CD14-positive monocyte (primary cell): ENCODE data around the gene CDK2. TPM values are rescaled to one million over a fixed set of nuclear protein-coding genes. Genes with fewer than 3 reads are reported as not detected.
A peak's percentile ranks its signal among the peaks of the same experiment; 100 is the strongest.

Experiments used
- DNase-seq, 3 donors: peaks; one replicate each; pipeline ENCODE4 v3.0.0-alpha.2; 2011 to 2022
- H2AFZ ChIP-seq: 2 replicates; pipeline ENCODE4 v1.6.0; 2012; ENCODE audit warnings: mild to moderate bottlenecking, low read depth, low read length, inconsistent platforms; ENCODE audit not compliant: insufficient read depth, poor library complexity, severe bottlenecking
- H3K27ac ChIP-seq, 2 donors: 1 replicate in 1 of 2; 2 replicates in 1 of 2; pipeline ENCODE4 v1.5.1; 2012 to 2013; ENCODE audit warnings: low read length in 2 of 2, control low read depth in 1 of 2, inconsistent platforms in 1 of 2, low read depth in 1 of 2, mild to moderate bottlenecking in 1 of 2
- H3K27me3 ChIP-seq, 2 donors: one replicate each; pipeline versions ENCODE4 v1.6.0 to v1.6.1; 2011 to 2013; ENCODE audit warnings: low read length in 2 of 2; ENCODE audit not compliant: control insufficient read depth in 2 of 2, insufficient read depth in 2 of 2
- H3K36me3 ChIP-seq, 2 donors: replicated peaks in 1 of 2; 1 replicate in 1 of 2; 2 replicates in 1 of 2; pipeline versions ENCODE4 v1.5.1 to v1.6.1; 2012 to 2013; ENCODE audit warnings: low read length in 2 of 2, control low read depth in 1 of 2, inconsistent platforms in 1 of 2, mild to moderate bottlenecking in 1 of 2; ENCODE audit not compliant: insufficient read depth in 2 of 2, control insufficient read depth in 1 of 2
- H3K4me1 ChIP-seq, 2 donors: 1 replicate in 1 of 2; 2 replicates in 1 of 2; pipeline versions ENCODE4 v1.5.1 to v1.6.1; 2012 to 2013; ENCODE audit warnings: low read length in 2 of 2, control low read depth in 1 of 2, inconsistent platforms in 1 of 2, mild to moderate bottlenecking in 1 of 2, moderate library complexity in 1 of 2; ENCODE audit not compliant: insufficient read depth in 2 of 2, control insufficient read depth in 1 of 2
- H3K4me2 ChIP-seq: replicated peaks from 2 replicates; pipeline ENCODE3; 2012; ENCODE audit warnings: low read length, moderate library complexity, mild to moderate bottlenecking; ENCODE audit not compliant: poor library complexity, severe bottlenecking; ENCODE audit errors: extremely low read depth
- H3K4me3 ChIP-seq, 3 experiments: fragments of 200-600 bp in 1 of 3; sonication (generic) in 1 of 3; replicated peaks in 1 of 3; 1 replicate in 2 of 3; 2 replicates in 1 of 3; pipeline ENCODE4 v1.5.1; 2011 to 2013; ENCODE audit warnings: low read length in 3 of 3, mild to moderate bottlenecking in 3 of 3, control low read depth in 2 of 3, low read depth in 2 of 3, inconsistent platforms in 1 of 3, moderate library complexity in 1 of 3
- H3K79me2 ChIP-seq: 2 replicates; pipeline ENCODE4 v1.6.0; 2012; ENCODE audit warnings: mild to moderate bottlenecking, control low read depth, inconsistent platforms, low read length, moderate library complexity; ENCODE audit not compliant: insufficient read depth
- H3K9ac ChIP-seq: 2 replicates; pipeline ENCODE4 v1.6.0; 2017; ENCODE audit warnings: low read length, mild to moderate bottlenecking; ENCODE audit not compliant: insufficient read depth, poor library complexity, severe bottlenecking
- H3K9me3 ChIP-seq, 2 donors: replicated peaks in 1 of 2; 1 replicate in 1 of 2; 2 replicates in 1 of 2; pipeline versions ENCODE4 v1.5.1 to v1.6.1; 2012 to 2013; ENCODE audit warnings: low read length in 2 of 2, control low read depth in 1 of 2; ENCODE audit not compliant: control insufficient read depth in 1 of 2, insufficient read depth in 1 of 2
- H4K20me1 ChIP-seq: 2 replicates; pipeline ENCODE4 v1.6.0; 2012; ENCODE audit warnings: mild to moderate bottlenecking, low read length, control low read depth, moderate library complexity; ENCODE audit not compliant: insufficient read depth
- H3K27ac Mint-ChIP-seq, 7 donors: one replicate each; pipeline ENCODE4 v1.8.0; 2020; ENCODE audit warnings: mild to moderate bottlenecking in 7 of 7, mixed read lengths in 7 of 7, moderate library complexity in 6 of 7, inconsistent platforms in 2 of 7
- H3K27me3 Mint-ChIP-seq, 3 donors: one replicate each; pipeline ENCODE4 v1.8.0; 2021 to 2022; ENCODE audit warnings: low read depth in 3 of 3, mild to moderate bottlenecking in 3 of 3, mixed read lengths in 3 of 3, moderate library complexity in 3 of 3, inconsistent platforms in 1 of 3
- H3K36me3 Mint-ChIP-seq, 2 donors: one replicate each; pipeline ENCODE4 v1.8.0; 2020; ENCODE audit warnings: mixed read lengths in 2 of 2, inconsistent platforms in 1 of 2, mild to moderate bottlenecking in 1 of 2
- H3K4me1 Mint-ChIP-seq: one replicate; pipeline ENCODE4 v1.8.0; 2020; ENCODE audit warnings: mild to moderate bottlenecking, mixed read lengths
- H3K4me3 Mint-ChIP-seq, 2 donors: one replicate each; pipeline ENCODE4 v1.8.0; 2020; ENCODE audit warnings: mild to moderate bottlenecking in 2 of 2, mixed read lengths in 2 of 2, moderate library complexity in 1 of 2
- H3K9me3 Mint-ChIP-seq, 7 donors: one replicate each; pipeline ENCODE4 v1.8.0; 2020 to 2022; ENCODE audit warnings: mixed read lengths in 7 of 7, mild to moderate bottlenecking in 6 of 7, moderate library complexity in 6 of 7, inconsistent platforms in 2 of 7
- WGBS: methylation state at CpG from one replicate; pipeline ENCODE4 v1.1.5; 2013; ENCODE audit warnings: missing lambda C conversion rate; ENCODE audit not compliant: insufficient coverage; 5-methylcytosine and 5-hydroxymethylcytosine counted together
- intact Hi-C, 2 donors: fragments of 100-400 bp; cut with micrococcal nuclease; formaldehyde crosslinking; loops; one replicate each; pipeline versions ENCODE4 v1.15.0 to v1.15.1; 2023
- polyA plus RNA-seq, 3 donors: library from polyadenylated mRNA; depleted of rRNA in 1 of 3; unstranded in 2 of 3; stranded (reverse) in 1 of 3; fragments of 300-500 nt in 2 of 3; fragments of >200 nt in 1 of 3; fragmentation: Illumina TruSeq in 2 of 3; gene quantifications; 1 replicate in 2 of 3; 2 replicates in 1 of 3; pipeline ENCODE4 v1.2.3, GENCODE V29; 2012 to 2021
- TF ChIP-seq, protein P1 (sequence below): fragments of 200-600 bp; IDR thresholded peaks from one replicate; pipeline ENCODE4 v1.8.0; 2022; ENCODE audit warnings: antibody characterized with exemption, mild to moderate bottlenecking

The CDK2 gene
- polyA plus RNA-seq, 3 donors: 4.1 to 11.8 (median 4.7) TPM

DNA sequence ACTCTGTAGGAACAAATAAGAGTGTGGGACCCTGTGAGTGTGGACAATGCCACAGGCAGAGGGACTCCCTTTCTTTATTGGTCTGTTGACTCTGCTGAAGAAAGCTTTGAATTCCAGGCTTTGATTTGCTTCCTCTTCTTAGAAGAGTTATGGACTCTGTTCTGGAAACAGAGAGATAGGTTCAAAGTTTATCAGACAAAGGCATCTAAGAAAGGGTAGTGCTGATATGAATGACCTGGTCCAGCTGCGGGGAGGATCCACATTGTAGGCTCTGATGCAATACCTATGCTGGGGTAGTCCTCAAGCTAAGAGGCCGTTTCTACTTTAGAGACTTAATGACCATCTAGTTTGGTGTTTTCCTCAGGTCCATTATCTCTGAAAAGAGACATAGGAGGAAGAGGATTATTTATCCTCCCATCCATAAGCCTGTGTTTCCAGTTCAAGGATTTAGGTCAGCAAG is 43.5 kb downstream of the CDK2 start:
- no peaks in the 10 kb centered on the region for H3K9me3 Mint-ChIP-seq
- Histone ChIP-seq H3K27me3 (no peaks in the 10 kb centered on the region), H2AFZ (no peak overlapping the region), H3K36me3 (no peaks in the 10 kb centered on the region), H3K4me1 (peaks cover 5 to 12% of the 10 kb centered on the region in 2 donors), H3K27ac (no peak overlapping the region), H3K79me2 (no peaks in the 10 kb centered on the region), H3K4me2 (no peak overlapping the region), H3K9ac (no peak overlapping the region), H3K9me3 (no peaks in the 10 kb centered on the region), H4K20me1 (no peaks in the 10 kb centered on the region), H3K4me3 (no peak overlapping the region)
- no peak overlapping the region for H3K4me3 Mint-ChIP-seq
- peaks cover 19% of the 10 kb centered on the region for H3K4me1 Mint-ChIP-seq
- WGBS: 100% methylated on average over 1 of the region's 2 CpGs
- TF ChIP-seq, protein P1, sequence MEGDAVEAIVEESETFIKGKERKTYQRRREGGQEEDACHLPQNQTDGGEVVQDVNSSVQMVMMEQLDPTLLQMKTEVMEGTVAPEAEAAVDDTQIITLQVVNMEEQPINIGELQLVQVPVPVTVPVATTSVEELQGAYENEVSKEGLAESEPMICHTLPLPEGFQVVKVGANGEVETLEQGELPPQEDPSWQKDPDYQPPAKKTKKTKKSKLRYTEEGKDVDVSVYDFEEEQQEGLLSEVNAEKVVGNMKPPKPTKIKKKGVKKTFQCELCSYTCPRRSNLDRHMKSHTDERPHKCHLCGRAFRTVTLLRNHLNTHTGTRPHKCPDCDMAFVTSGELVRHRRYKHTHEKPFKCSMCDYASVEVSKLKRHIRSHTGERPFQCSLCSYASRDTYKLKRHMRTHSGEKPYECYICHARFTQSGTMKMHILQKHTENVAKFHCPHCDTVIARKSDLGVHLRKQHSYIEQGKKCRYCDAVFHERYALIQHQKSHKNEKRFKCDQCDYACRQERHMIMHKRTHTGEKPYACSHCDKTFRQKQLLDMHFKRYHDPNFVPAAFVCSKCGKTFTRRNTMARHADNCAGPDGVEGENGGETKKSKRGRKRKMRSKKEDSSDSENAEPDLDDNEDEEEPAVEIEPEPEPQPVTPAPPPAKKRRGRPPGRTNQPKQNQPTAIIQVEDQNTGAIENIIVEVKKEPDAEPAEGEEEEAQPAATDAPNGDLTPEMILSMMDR: no peak
- H3K36me3 Mint-ChIP-seq: peaks cover 5 to 11% of the 10 kb centered on the region in 2 donors
- no peak overlapping the region for H3K27ac Mint-ChIP-seq
- no peak for DNase-seq
- peaks cover 0 to 1% (median 0%) of the 10 kb centered on the region in 3 donors for H3K27me3 Mint-ChIP-seq
- intact Hi-C loops: no loop called here

DNA sequence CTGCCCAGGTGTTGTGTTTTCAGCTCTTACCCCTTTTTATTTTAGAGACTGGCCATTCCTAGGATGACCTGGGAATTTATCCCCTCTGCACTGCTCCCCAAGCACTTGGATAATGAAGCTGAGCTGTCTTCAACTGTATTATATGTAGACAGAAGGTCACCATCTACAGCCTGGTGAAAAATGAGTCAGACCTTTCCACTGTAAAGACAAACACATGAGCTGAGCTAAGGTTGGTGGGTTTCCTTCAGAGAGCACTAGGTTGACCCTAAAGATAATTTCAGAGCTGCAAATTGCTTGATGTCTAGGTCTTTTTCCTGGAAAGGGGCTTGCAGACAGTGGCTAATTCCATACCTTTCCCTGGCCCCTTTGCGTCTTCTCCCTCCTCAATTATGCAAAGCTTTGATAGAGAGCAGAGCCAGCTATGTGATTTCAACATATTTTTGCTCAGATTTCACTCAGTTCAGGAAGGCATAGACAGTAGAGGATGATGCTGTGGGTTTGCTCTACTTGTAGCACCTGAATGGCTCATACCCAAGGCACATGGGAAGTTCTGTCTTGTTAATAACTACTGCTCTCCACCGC is 45.0 kb downstream of the CDK2 start:
- no peaks in the 10 kb centered on the region for H3K36me3 ChIP-seq
- H3K4me1 Mint-ChIP-seq: peaks cover 11% of the 10 kb centered on the region
- H3K4me3 Mint-ChIP-seq: no peak overlapping the region
- H3K27ac ChIP-seq: no peak overlapping the region
- no CpG with 5 or more reads among the region's 2 CpGs for WGBS
- H3K27me3 Mint-ChIP-seq: peaks cover 0 to 1% (median 1%) of the 10 kb centered on the region in 3 donors
- H3K79me2 ChIP-seq: no peaks in the 10 kb centered on the region
- H4K20me1 ChIP-seq: no peaks in the 10 kb centered on the region
- H3K9ac ChIP-seq: no peak overlapping the region
- TF ChIP-seq, protein P1: no peak
- H3K4me1 ChIP-seq: peaks cover 5 to 12% of the 10 kb centered on the region in 2 donors
- no peak for DNase-seq
- no peak overlapping the region for H3K4me2 ChIP-seq
- peaks cover 5 to 11% of the 10 kb centered on the region in 2 donors for H3K36me3 Mint-ChIP-seq
- no peaks in the 10 kb centered on the region for H3K27me3 ChIP-seq
- intact Hi-C loops: no loop called here
- no peaks in the 10 kb centered on the region for H3K9me3 Mint-ChIP-seq
- no peak overlapping the region for H2AFZ ChIP-seq
- H3K27ac Mint-ChIP-seq: peak overlapping the region in 1 of 7 donors; percentile 36
- no peak overlapping the region for H3K4me3 ChIP-seq
- no peaks in the 10 kb centered on the region for H3K9me3 ChIP-seq
